Lung (tissue), 12 donors: Measurements from ENCODE around the gene HOXD9. TPM values are rescaled to one million over a fixed set of nuclear protein-coding genes. Genes with fewer than 3 reads are reported as not detected.

Experiments used
- ATAC-seq: fragments of 200-7000 bp; cut with Tn5 transposase; one replicate; pipeline ENCODE4 v1.9.1; 2020; ENCODE audit warnings: moderate number of reproducible peaks; ENCODE audit not compliant: insufficient read depth, low FRiP score
- DNase-seq, 3 donors: peaks; one replicate each; pipeline ENCODE4 v3.0.0-alpha.2; 2013 to 2017
- H3K27ac ChIP-seq, 2 donors: one replicate each; pipeline ENCODE4 v1.5.1; 2013; ENCODE audit warnings: mild to moderate bottlenecking in 2 of 2, moderate library complexity in 2 of 2, control low read depth in 1 of 2, inconsistent platforms in 1 of 2, low read depth in 1 of 2, low read length in 1 of 2
- H3K27me3 ChIP-seq, 3 donors: one replicate each; pipeline ENCODE4 v1.5.1; 2013; ENCODE audit warnings: low read length in 2 of 3; ENCODE audit not compliant: control insufficient read depth in 3 of 3, insufficient read depth in 3 of 3
- H3K36me3 ChIP-seq, 4 donors: one replicate each; pipeline ENCODE4 v1.5.1; 2013; ENCODE audit warnings: low read length in 4 of 4, mild to moderate bottlenecking in 1 of 4, moderate library complexity in 1 of 4; ENCODE audit not compliant: control insufficient read depth in 4 of 4, insufficient read depth in 4 of 4
- H3K4me1 ChIP-seq, 5 donors: one replicate each; pipeline ENCODE4 v1.5.1; 2013; ENCODE audit warnings: low read length in 5 of 5, mild to moderate bottlenecking in 2 of 5, moderate library complexity in 1 of 5; ENCODE audit not compliant: control insufficient read depth in 5 of 5, insufficient read depth in 5 of 5
- H3K4me3 ChIP-seq: one replicate; pipeline ENCODE4 v1.5.1; 2013; ENCODE audit warnings: mild to moderate bottlenecking, control low read depth, moderate library complexity
- H3K9ac ChIP-seq, 2 donors: one replicate each; pipeline ENCODE4 v1.5.1; 2013; ENCODE audit warnings: low read length in 2 of 2, control low read depth in 1 of 2; ENCODE audit not compliant: insufficient read depth in 1 of 2
- H3K9me3 ChIP-seq, 4 donors: one replicate each; pipeline ENCODE4 v1.5.1; 2013; ENCODE audit warnings: low read length in 3 of 4, mild to moderate bottlenecking in 1 of 4, moderate library complexity in 1 of 4; ENCODE audit not compliant: control insufficient read depth in 4 of 4, insufficient read depth in 3 of 4
- WGBS, 2 donors: extraction: QIAGEN DNeasy Blood & Tissue Kit; methylation state at CpG; one replicate each; pipeline ENCODE4 v1.1.7; 2013; 5-methylcytosine and 5-hydroxymethylcytosine counted together
- polyA plus RNA-seq, 2 donors: library from polyadenylated mRNA; stranded (reverse); fragments of 200-250 nt; gene quantifications; one replicate each; pipeline ENCODE4 v1.2.1, GENCODE V29; 2013
- total RNA-seq, 2 donors: library from RNA; depleted of rRNA in 1 of 2; stranded (reverse); fragments of >200 nt in 1 of 2; gene quantifications; one replicate each; pipeline ENCODE4 v1.2.1, GENCODE V29; 2014 to 2021
- TF ChIP-seq, protein P1 (sequence below): IDR thresholded peaks from 2 replicates; pipeline ENCODE4 v1.5.1; 2012; ENCODE audit warnings: mild to moderate bottlenecking; ENCODE audit errors: control extremely low read depth, extremely low read depth
- donor health status: control.
- donor health status: control.
- donor health status: Bipolar disorder and iron deficiency.
- donor health status: healthy.
- donor health status: DM: yes; HTN: yes; CAD: no.

Gene HOXD9
- total and polyA plus RNA-seq, 4 donors, result 0.29 to 0.80 (median 0.51) TPM

DNA sequence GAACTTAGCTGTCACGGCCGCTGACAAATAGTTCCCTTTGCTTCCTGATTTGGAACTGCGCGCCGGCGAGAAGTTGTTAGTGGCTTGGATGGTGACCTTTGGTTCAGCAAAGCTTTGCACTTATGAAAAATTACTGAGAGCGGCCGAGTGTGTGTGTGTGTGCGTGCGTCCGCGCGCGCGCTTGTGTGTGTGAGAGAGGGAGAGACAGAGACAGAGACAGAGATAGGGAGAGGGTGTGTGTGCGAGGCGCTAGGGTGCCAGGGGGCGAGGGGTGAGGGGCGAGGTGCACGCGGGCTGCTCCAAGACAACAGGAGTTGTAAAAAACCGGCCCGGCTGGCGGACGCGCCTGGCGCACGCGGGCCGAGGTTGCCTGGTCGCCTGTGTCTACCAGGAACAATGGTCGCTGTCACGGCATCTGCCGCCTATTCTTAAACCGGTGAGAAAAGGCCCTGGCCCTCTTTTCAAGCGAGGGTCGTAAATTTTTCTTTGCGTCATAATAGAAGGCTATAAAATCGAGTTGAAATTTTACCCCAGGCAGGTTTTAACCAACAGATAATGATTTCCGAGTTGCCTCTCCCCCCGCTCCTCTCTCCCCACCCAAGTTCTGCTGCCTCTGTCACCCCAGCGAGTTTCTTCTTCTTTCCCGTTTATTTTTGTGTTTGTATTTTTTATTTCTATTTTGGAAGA lies 35.1 kb downstream of the HOXD9 start:
- H3K9ac ChIP-seq, result no peak overlapping the region
- peaks cover 24 to 96% (median 96%) of the 10 kb centered on the region in 3 donors for H3K27me3 ChIP-seq
- peaks cover 0 to 28% (median 9%) of the 10 kb centered on the region in 5 donors for H3K4me1 ChIP-seq
- 5 to 10% methylated on average over 42 to 43 of the region's 43 CpGs for WGBS, 2 donors
- H3K27ac ChIP-seq, result no peak overlapping the region
- DNase-seq, result peak in 1 of 3 donors; percentile 25
- H3K9me3 ChIP-seq, result peaks cover 0 to 19% (median 0%) of the 10 kb centered on the region in 4 donors
- no peak for ATAC-seq
- TF ChIP-seq, protein P1, sequence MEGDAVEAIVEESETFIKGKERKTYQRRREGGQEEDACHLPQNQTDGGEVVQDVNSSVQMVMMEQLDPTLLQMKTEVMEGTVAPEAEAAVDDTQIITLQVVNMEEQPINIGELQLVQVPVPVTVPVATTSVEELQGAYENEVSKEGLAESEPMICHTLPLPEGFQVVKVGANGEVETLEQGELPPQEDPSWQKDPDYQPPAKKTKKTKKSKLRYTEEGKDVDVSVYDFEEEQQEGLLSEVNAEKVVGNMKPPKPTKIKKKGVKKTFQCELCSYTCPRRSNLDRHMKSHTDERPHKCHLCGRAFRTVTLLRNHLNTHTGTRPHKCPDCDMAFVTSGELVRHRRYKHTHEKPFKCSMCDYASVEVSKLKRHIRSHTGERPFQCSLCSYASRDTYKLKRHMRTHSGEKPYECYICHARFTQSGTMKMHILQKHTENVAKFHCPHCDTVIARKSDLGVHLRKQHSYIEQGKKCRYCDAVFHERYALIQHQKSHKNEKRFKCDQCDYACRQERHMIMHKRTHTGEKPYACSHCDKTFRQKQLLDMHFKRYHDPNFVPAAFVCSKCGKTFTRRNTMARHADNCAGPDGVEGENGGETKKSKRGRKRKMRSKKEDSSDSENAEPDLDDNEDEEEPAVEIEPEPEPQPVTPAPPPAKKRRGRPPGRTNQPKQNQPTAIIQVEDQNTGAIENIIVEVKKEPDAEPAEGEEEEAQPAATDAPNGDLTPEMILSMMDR, result no peak
- no peak overlapping the region for H3K4me3 ChIP-seq
- H3K36me3 ChIP-seq, result no peaks in the 10 kb centered on the region

- 8 to 9% methylated on average over 22 of the region's 22 CpGs for WGBS, 2 donors
- Histone ChIP-seq H3K4me1 (peaks cover 0 to 28% (median 9%) of the 10 kb centered on the region in 5 donors), H3K27ac (no peak overlapping the region), H3K9me3 (peaks cover 0 to 20% (median 0%) of the 10 kb centered on the region in 4 donors), H3K4me3 (no peak overlapping the region), H3K9ac (no peak overlapping the region), H3K36me3 (no peaks in the 10 kb centered on the region), H3K27me3 (peaks cover 23 to 96% (median 95%) of the 10 kb centered on the region in 3 donors)
- TF ChIP-seq, protein P1, result no peak
- DNase-seq (peak in 2 of 3 donors; percentile 25 to 44), ATAC-seq (no peak)
These were observed 35.7 kb downstream of the HOXD9 start for GRCh38 chr2:176158186-176158591.

- Histone ChIP-seq H3K9me3 (peaks cover 0 to 25% (median 0%) of the 10 kb centered on the region in 4 donors), H3K9ac (no peak overlapping the region), H3K27ac (no peak overlapping the region), H3K27me3 (peaks cover 30 to 96% (median 95%) of the 10 kb centered on the region in 3 donors), H3K4me3 (no peak overlapping the region), H3K4me1 (peaks cover 0 to 28% (median 9%) of the 10 kb centered on the region in 5 donors), H3K36me3 (no peaks in the 10 kb centered on the region)
- WGBS, 2 donors, result 6 to 7% methylated on average over 39 of the region's 39 CpGs
- TF ChIP-seq, protein P1, result no peak
- peak in 1 of 3 donors; percentile 10 for DNase-seq
- no peak for ATAC-seq
These were observed 36.5 kb downstream of the HOXD9 start for GRCh38 chr2:176158855-176159662.
